CD4-positive, alpha-beta T cell treated with Interleukin-4 for 4 hours (primary cell): ENCODE results near the gene SEMA7A.

Experiments
- DNase-seq: peaks from one replicate; pipeline ENCODE4 v3.0.0-alpha.2; 2020

The SEMA7A gene

DNA sequence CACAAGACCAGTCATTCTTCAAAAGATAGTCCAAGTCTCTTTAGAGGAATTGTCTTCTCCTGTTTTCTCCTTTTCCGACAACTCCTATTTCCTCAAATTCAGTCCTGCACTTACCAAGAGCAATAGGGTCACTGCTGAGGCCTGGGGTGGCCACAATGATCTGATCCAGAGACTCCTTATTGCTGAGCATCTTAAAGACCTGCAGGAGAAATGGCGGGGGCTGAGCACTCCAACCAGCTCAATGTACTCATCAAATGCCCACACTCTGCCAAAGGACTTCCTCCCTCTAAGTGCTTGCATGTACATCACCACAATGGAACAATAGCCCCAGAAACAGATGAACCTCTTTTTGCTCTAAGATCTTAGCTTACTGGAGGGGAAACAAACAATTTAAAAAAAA lies 17.6 kb upstream of the SEMA7A start:
- no peak for DNase-seq

DNA sequence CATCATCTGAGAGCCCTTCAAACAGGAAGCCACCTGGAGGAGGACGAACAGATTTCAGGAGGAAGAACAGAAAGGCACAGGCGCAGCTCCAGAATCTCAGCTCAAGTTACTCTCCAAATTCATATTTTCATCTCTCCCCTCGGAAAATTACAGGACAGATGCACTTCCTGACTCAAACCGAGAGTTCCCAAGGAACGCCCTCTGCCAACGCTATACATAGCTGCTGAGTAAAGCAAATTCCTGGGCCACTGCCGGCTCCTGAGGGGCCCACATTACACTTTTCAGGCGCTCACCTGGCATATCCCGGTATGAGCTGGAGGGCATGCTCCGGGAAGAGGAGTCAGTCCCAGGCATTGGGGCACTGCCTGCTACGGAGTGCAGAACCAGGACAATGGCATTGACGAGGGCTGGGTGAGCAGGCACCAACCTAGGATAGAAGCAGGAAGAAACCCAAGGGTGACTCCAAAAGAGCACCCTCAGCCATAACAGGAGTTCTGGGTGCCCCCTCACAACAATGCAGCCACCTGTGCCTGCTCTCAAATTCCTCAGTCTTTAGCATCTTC lies 16.0 kb upstream of the SEMA7A start:
- no peak for DNase-seq

- DNase-seq, result no peak
Observed at GRCh38 chr15:74449095-74449494, 15.3 kb upstream of the SEMA7A start.

DNA sequence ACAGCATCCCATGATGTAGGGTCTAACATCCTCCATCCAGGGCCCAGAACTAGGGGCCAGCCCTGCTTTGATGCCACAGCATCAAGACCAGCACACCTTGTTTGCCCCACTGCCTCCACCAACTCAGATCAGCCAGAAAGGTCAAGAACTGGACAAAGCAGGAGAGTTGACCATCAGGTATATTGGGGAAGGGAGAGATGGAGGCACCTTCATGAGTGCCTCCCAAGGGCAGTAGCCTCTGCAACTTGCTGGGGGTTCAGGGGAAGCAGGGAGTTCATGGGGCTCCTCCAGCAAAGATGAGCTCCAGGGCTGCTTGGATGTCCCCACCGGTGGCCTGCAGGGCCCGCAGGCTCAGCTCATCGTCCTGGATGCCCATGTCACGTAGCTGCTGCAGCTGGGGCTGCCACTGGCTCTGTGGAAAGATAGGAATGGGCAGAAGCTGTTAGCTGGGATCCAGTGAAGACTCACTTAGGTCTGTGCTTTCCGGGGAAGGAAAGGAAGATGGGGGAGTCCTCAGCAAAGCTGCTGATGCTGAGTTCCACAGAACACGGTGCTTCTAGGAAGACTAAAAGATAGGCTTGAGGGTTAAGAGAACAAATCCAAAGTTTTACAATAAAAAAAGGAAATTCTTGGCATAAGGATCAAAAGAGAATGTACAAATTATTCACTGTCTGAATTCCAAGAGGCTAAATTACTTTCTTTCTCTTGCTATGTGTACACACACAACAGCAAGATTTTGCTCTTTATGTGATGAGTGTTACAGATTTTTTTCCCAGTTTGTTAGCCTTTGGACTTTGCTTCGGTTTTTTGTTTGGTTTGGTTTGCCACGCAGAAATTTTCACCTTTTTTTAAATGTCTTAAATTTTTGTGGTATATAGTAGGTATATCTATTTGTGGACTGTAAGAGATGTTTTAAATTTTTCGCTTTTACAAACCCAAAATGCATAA lies 12.3 kb upstream of the SEMA7A start:
- no peak for DNase-seq

GRCh38 chr15:74444106-74445062 lies 10.6 kb upstream of the SEMA7A start:
- no peak for DNase-seq

DNA sequence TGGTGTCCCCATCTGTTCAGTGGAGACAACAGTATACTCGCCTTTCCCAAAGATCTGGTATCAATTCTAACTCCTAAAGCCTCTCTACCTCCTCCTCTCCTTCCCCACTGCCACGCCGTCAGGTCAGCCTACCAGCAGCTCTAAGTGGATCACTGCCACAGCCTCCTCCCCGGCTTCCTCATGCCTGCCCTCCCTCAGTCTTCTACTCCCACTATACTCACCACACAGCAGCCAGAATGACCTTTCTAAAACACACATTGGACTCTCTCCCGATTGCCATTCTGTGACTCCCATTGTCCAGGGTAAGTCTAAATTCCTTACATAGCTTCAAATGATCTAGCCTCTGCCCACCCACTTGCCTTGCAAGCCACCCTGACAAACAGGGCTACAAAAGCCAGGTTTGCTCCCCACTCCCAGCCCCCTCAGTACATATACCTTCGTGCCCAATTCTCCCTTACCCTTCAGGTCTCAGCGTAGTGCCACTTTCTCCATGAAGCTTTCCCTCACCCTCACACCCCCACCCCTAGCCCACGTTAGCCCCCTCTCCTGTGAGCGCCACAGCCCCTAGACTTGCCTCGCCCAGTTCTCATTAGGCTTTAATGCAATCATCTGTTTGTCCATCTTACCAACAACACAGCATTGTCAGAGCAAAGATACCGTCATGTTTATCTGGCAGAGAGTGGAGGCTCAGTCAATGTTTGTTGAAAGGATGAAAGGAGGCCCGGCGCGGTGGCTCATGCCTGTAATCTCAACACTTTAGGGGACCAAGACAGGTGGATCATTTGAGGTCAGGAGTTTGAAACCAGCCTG lies 9.5 kb upstream of the SEMA7A start:
- no peak for DNase-seq

DNA sequence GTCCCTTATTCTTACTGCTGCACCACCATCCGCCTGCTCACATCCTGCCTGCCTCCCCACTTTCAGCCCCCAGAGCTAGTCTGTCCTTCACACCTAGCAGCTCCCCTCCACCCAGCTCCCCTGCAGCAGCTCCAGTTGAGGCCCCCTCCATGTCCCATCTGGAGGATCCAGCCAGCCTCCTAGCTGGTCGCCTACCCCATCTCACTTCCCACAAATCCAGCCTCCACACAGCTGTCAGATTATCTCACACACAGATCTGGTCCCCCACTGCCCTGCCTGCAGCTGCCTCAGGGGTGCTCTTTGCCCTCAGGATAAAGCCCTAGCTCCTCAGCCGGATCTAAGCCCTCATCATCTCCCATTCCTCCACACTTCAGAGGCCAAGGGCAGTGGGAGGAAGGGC lies 8.8 kb upstream of the SEMA7A start:
- no peak for DNase-seq

- DNase-seq, result no peak
Observed at GRCh38 chr15:74442063-74442462, 8.3 kb upstream of the SEMA7A start.

DNA sequence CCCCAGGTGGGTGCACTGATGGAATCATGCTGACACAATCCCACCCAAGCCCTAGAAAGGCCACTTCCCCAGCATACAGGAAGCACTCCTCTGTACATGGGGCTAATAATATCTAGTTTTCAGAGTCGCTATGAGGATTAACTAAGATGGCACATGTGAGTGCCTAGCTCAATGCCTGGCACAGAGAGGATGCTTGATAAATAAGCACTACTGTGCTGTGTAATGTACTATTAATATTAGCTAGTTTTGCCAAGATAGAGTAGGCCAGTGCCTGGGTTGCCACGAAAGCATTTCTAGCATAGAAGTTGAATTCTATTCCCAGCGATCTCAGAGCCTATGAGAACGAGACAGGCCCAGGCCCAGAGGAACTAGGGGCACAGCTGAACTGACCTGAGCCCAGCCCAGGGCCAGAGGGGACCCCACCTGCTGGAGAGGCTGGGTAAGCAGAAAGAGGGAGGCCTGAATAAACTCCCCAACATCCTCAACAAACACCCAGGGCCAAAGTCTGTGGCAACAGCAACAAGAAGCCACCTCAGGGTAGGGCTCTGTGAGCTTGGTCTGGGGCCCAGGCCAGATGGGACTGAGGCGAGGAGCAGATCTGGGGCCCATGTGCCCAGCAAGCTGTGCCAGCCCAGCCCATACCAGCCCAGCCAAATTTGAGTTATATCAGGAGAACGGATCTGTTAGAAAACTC lies 7.6 kb upstream of the SEMA7A start:
- DNase-seq, result no peak

DNA sequence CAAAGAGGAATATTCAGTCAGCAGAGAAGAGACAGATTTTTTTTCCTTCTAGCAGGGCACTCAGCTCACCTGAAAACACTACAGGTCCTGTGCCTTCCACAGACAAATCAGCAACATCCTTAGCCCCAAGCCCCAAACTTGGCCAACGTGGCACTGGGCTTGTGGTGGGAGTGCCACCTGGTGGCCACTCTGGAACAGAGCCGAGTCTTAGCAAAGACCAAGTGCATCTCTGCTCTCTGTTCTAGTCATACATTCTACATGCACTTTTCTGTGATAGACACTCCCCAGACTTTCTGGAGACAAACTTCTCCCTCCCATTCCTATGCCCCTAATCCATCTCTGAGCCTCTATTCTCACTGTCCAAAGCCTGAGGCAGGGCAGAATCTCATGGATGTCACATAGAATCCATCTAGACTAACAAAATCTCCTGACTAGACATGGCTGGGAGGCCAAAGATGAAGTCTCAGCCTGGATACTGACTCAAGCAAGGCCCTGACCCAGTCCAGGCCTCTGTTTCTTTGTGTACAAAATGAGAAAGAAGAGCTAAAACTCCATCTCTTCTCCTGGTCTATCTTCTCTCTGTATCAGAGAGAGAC lies 5.1 kb upstream of the SEMA7A start:
- DNase-seq, result peak; percentile 71

- DNase-seq, result no peak
Observed at GRCh38 chr15:74438206-74438605, 4.4 kb upstream of the SEMA7A start.

- DNase-seq, result no peak
Observed at GRCh38 chr15:74434263-74435136, 742 bp upstream of the SEMA7A start.

DNA sequence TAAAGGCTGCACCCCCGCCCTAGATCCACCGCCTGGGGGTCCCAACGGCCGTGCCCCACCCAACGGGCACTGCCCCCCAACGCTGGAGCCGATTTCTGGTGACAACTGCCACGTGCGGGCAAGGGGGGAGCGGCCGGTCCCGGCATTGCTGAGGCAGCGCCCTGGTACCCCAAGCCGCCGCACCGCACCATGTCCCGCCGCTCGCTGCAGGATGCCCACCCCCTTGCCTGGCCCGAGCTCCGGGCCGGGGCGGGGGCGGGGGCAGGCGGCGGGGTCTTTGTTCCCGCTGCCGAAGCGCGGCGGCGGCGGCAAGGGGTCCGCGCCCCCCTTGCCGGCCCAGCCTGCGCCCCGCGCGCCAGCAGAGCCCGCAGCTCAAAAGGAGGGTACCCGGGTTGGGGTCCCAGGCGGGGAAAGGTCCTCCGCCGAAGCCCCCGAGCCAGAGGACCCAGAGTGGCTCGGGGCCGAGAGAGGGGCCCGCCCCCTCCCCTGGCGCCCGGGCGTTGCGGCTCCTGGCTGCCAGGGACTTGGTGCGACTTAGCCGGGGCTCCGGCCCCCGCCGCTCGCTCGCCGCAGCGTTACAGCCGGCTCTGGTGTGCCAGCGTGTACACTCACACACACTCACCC lies 678 bp downstream of the SEMA7A start:
- no peak for DNase-seq

DNA sequence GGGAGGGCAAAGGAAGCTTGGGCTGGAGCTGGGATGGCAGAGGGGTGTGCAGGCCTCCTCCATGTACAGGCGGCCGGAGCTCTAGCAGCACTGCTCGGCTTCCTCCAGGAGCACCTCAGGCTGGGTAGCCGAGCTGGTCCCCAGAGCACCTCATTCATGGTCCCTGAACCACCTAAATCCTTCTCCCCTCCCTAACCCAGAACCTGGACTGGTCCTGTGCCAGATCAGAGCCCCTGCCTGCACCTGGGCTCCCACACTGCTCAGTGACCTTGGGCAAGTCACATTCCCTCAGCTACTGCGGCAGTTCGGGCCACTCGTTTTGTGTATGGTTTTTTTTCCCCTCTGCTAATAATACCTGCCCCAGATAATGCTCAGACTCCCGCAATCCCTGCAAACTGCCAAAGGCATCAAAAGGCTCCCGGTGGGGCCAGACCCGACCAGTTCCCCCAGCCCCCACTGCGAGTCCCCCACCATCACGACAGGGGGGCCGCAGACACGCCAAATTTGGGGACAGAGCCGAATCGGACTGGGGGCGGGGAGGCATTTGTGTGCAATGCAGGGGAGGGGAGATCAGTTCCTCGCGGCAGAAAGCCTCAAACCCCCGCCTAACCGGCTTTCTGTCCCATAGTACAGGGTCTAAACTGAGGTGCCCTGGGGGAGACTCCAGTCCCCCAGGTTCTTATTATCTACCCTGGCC lies 1.3 kb downstream of the SEMA7A start:
- DNase-seq, result no peak

GRCh38 chr15:74431645-74432044 lies 2.1 kb downstream of the SEMA7A start:
- DNase-seq, result no peak

DNA sequence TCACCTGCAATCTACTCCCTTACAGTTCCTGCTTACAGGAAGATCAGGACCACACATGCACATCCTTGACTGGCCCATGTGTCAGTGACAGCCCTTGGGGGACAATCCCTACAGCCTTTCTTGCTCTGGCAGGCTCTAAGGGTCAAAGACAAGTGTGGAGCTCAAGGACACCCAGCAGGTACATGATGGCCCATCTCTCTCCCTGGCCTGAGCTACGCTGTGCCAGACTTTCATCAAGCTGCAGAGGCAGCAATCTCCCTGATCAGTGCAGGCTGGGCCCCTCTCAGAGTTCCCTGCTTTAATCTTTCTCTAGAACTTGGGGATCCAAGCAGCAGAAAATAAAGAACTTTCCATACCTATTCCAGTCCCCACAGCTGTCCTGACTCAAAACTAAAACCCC lies 2.6 kb downstream of the SEMA7A start:
- no peak for DNase-seq

DNA sequence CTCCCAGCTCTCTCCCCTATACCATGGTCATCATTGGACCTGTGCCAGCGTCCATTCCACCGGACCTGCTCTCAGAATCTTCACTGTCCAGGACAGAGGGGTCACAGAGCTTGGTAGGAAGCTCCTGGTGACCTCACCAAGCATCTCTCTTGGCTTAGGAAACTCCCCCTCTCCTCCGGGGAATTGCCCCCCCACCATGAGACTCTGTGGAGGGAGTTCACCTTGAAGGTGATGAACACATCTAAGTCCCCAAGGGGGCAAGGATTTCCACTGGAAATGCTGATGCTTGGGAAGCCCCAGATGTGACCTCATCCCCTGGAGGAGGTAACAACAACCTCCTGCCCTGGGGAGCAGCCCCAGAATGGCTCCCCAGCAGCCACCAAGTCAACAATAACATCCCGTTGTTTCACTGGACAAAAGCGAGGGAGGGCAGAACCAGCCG lies 3.2 kb downstream of the SEMA7A start:
- no peak for DNase-seq

DNA sequence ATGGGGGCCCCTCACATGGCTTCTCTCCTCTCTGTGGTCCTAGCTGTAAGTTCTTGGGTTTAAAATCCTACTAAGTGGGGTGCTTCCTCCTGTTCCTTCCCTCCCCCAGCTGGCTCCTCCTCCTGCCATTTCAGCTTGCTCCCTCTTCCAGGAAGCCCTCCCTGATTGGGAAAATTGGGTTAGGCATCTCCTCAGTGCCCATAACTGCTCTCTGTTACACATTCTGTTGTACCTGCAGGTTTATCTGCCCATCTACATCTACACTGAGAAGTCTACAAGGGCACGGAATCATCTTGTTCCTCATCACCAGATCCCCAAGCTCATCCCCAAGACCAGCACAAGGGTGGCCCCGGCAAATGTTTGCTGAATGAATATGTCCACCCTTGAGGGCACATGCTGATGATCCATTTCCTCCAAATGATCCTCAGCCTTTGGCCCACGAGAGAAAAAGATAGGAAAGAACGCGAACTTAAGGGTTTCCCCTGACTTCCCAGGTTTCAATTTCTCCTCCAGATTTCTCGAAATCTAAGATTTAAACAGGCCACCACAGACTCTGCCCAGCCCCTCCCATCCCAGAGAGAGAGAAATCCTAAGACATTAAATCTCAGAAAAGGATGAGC lies 3.9 kb downstream of the SEMA7A start:
- DNase-seq, result no peak
